ENCODE measurements around the gene SEPHS2.
"Not testable (repeated sequence)": the region's sequence is repeated elsewhere in the genome, so short reads cannot be mapped to it uniquely, and the experiment has no call there.

Gene SEPHS2

DNA sequence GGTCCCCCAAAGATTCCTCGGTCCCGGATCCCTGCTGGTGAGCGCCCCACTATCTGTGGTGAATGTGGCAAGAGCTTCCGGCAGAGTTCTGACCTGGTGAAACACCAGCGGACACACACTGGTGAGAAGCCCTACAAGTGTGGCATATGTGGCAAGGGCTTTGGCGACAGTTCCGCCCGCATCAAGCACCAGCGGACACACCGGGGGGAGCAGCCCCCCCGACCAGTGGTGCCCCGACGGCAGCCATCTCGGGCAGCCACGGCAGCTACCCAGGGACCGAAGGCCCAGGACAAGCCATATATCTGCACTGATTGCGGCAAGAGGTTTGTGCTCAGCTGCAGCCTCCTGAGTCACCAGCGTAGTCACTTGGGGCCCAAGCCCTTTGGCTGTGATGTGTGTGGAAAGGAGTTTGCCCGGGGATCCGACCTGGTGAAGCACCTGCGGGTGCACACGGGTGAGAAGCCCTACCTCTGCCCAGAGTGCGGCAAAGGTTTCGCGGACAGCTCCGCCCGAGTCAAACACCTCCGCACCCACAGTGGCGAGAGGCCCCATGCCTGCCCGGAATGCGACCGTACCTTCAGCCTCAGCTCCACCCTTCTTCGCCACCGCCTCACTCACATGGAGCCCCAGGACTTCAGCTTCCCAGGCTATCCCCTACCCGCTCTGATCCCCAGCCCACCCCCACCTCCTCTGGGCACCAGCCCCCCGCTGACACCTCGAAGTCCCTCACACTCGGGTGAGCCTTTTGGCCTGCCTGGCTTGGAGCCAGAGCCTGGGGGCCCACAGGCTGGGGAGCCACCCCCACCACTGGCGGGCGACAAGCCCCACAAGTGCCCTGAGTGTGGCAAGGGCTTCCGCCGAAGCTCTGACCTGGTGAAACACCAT, 47.7 kb downstream of the SEPHS2 start:
- no peak for DNase-seq

- no peak for DNase-seq
Observed at GRCh38 chr16:30397056-30397455, 48.6 kb downstream of the SEPHS2 start.

- not testable (repeated sequence) for DNase-seq
Observed at GRCh38 chr16:30396627-30397026, 49.0 kb downstream of the SEPHS2 start.

GRCh38 chr16:30395992-30396585, 49.6 kb downstream of the SEPHS2 start:
- DNase-seq, result no peak

- DNase-seq, result peak; percentile 69
Observed at GRCh38 chr16:30395155-30395991, 50.3 kb downstream of the SEPHS2 start, which contains the start of gene ZNF48. TSS of gene ZNF48 (plus strand) at chr16:30395420. CDS start at chr16:30395795, 375 bp downstream.

DNA sequence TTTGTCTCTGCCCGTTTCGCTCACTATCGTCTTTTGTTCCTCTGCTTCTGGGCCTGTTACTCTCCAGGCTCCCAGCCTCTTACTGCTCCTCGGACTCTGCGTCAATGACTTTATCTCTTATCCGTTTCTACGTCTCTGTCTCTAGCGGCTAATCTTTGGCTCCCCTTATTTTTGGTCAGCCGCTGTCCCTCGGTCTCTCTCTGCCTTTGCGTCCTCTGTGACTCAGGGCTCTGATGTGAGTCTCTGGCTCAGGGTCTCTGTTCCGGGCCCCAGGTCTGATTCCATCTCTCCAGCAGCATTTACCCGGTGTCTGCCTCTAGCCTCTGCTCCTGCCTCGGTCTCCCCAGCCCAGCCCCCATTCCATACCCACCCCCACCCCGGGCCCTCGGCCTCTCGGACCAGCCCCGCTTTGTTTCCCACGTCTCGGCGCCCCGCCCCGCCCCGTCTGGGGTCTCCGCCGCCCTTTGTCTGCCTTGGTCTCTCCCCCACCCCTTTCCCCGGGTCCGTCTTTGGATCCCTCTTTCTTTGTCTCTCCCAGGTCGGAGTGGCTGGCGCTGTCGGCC, 51.0 kb downstream of the SEPHS2 start:
- no peak for DNase-seq

All from NCI-H748 treated with DMSO at 0.1 percent for 48 hours (cell line).